ENCODE data around the gene CCL26. TPM values are rescaled to one million over a fixed set of nuclear protein-coding genes. Genes with fewer than 3 reads are reported as not detected.

CCL26 gene
- total RNA-seq, 1 experiment from 2014 or later: 0.84 TPM

DNA sequence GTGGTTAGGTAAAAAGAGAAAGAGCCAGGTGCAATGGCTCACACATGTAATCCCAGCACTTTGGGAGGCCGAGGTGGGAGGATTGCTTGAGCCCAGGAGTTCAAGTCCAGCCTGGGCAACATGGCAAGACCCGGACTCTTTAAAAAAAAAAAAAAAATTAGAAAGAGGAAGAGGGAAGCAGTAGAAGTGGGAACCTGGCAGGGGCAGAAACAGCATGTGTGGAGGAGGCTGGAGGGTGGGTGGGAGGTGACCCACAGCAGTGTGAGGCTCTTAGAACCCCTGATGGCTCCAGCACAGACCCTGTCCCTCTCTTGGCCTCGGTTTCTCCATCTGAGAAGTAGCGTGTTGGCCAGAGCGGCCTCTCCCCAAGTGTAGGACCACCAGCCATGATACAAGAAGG is 46.5 kb upstream of the CCL26 start:
- intact Hi-C loops (cut with micrococcal nuclease; ENCODE audit: unreplicated experiment): no loop called here
- Histone ChIP-seq H3K4me3 (ENCODE audit: low read depth, low read length, poor library complexity, severe bottlenecking) (no peak overlapping the region), H3K9me3 (ENCODE audit: low read depth, low read length, poor library complexity, severe bottlenecking) (no peaks in the 10 kb centered on the region), H3K27ac (ENCODE audit: low read depth, low read length, poor library complexity, severe bottlenecking) (no peak overlapping the region), H3K36me3 (ENCODE audit: insufficient read depth, low read length, poor library complexity, severe bottlenecking) (no peaks in the 10 kb centered on the region), H3K27me3 (replicated peaks; ENCODE audit: insufficient read depth, low read depth, low read length, poor library complexity) (no peaks in the 10 kb centered on the region), H3K4me1 (ENCODE audit: insufficient read depth, low read length, poor library complexity, severe bottlenecking) (no peaks in the 10 kb centered on the region)
- no peak for DNase-seq (ENCODE audit: low spot score)
- CTCF ChIA-PET: no interaction called here
- POLR2A ChIA-PET (ENCODE audit: low non-redundant PET): no interaction called here
- TF ChIP-seq, protein P1, sequence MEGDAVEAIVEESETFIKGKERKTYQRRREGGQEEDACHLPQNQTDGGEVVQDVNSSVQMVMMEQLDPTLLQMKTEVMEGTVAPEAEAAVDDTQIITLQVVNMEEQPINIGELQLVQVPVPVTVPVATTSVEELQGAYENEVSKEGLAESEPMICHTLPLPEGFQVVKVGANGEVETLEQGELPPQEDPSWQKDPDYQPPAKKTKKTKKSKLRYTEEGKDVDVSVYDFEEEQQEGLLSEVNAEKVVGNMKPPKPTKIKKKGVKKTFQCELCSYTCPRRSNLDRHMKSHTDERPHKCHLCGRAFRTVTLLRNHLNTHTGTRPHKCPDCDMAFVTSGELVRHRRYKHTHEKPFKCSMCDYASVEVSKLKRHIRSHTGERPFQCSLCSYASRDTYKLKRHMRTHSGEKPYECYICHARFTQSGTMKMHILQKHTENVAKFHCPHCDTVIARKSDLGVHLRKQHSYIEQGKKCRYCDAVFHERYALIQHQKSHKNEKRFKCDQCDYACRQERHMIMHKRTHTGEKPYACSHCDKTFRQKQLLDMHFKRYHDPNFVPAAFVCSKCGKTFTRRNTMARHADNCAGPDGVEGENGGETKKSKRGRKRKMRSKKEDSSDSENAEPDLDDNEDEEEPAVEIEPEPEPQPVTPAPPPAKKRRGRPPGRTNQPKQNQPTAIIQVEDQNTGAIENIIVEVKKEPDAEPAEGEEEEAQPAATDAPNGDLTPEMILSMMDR (conservative IDR thresholded peaks at IDR 0.05; ENCODE audit: low read depth, low read length): no peak
- no peak for TF ChIP-seq EZH2 (IDR thresholded peaks at IDR 0.05; ENCODE audit: borderline replicate concordance, low read depth, low read length, poor library complexity, severe bottlenecking)
- BruUV-seq (replicated peaks): no TSS peak

DNA sequence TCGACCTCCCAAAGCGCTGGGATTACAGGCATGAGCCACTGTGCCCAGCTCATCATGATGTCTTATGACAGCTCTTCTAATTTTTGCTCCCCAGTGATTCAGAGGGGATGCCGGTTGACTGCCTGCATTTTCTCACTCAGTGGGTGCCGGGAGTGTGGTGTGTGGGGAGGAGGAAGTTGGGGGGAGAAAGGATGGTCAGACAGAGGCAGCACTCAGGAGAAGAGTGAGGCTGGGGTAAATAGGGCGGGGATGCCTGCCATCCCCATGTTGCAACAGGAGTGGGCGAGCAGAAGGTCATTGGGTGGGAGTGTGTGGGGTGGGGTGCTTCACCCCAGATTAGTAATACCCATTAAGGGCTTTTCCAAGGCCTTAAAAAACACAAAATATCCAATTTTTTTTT is 45.1 kb upstream of the CCL26 start:
- no peak for TF ChIP-seq EZH2 (IDR thresholded peaks at IDR 0.05; ENCODE audit: borderline replicate concordance, low read depth, low read length, poor library complexity, severe bottlenecking)
- TF ChIP-seq, protein P1 (conservative IDR thresholded peaks at IDR 0.05; ENCODE audit: low read depth, low read length): no peak
- POLR2A ChIA-PET (ENCODE audit: low non-redundant PET): no interaction called here
- intact Hi-C loops (cut with micrococcal nuclease; ENCODE audit: unreplicated experiment): no loop called here
- Histone ChIP-seq H3K36me3 (ENCODE audit: insufficient read depth, low read length, poor library complexity, severe bottlenecking) (no peaks in the 10 kb centered on the region), H3K27ac (ENCODE audit: low read depth, low read length, poor library complexity, severe bottlenecking) (no peak overlapping the region), H3K9me3 (ENCODE audit: low read depth, low read length, poor library complexity, severe bottlenecking) (no peaks in the 10 kb centered on the region), H3K4me1 (ENCODE audit: insufficient read depth, low read length, poor library complexity, severe bottlenecking) (no peaks in the 10 kb centered on the region), H3K4me3 (ENCODE audit: low read depth, low read length, poor library complexity, severe bottlenecking) (no peak overlapping the region), H3K27me3 (replicated peaks; ENCODE audit: insufficient read depth, low read depth, low read length, poor library complexity) (no peaks in the 10 kb centered on the region)
- CTCF ChIA-PET: interaction anchor here (0.6 kb wide), 1 partner anchor 314 kb away, joined by 5 read pairs; no protein-coding TSS in a partner anchor
- DNase-seq (ENCODE audit: low spot score): no peak
- BruUV-seq (replicated peaks): no TSS peak

- H3K27ac ChIP-seq (ENCODE audit: low read depth, low read length, poor library complexity, severe bottlenecking): no peak overlapping the region
- ChIA-PET POLR2A (ENCODE audit: low non-redundant PET) (no interaction called here), CTCF (no interaction called here)
- no peak overlapping the region for H3K4me3 ChIP-seq (ENCODE audit: low read depth, low read length, poor library complexity, severe bottlenecking)
- TF ChIP-seq, protein P1 (conservative IDR thresholded peaks at IDR 0.05; ENCODE audit: low read depth, low read length): no peak
- no peak for TF ChIP-seq EZH2 (IDR thresholded peaks at IDR 0.05; ENCODE audit: borderline replicate concordance, low read depth, low read length, poor library complexity, severe bottlenecking)
- H3K4me1 ChIP-seq (ENCODE audit: insufficient read depth, low read length, poor library complexity, severe bottlenecking): no peaks in the 10 kb centered on the region
- no TSS peak for BruUV-seq (replicated peaks)
- intact Hi-C loops (cut with micrococcal nuclease; ENCODE audit: unreplicated experiment): no loop called here
- DNase-seq (ENCODE audit: low spot score): no peak
- no peaks in the 10 kb centered on the region for H3K27me3 ChIP-seq (replicated peaks; ENCODE audit: insufficient read depth, low read depth, low read length, poor library complexity)
- no peaks in the 10 kb centered on the region for H3K9me3 ChIP-seq (ENCODE audit: low read depth, low read length, poor library complexity, severe bottlenecking)
- H3K36me3 ChIP-seq (ENCODE audit: insufficient read depth, low read length, poor library complexity, severe bottlenecking): no peaks in the 10 kb centered on the region
These were observed 43.5 kb upstream of the CCL26 start for GRCh38 chr7:75815418-75816064.
